Right lobe of liver (tissue), 4 donors: ENCODE results near the gene DLGAP4.

ENCODE experiments used
- CTCF ChIP-seq, 4 donors: fragments of 200-600 bp in 3 of 4; fragments of 450-650 bp in 1 of 4; IDR thresholded peaks; one replicate each; pipeline versions ENCODE4 v1.5.1 to v1.8.0; 2016 to 2022; ENCODE audit warnings: antibody characterized with exemption in 4 of 4, mild to moderate bottlenecking in 2 of 4
- POLR2A ChIP-seq: fragments of 450-650 bp; IDR thresholded peaks from one replicate; pipeline ENCODE4 v1.6.1; 2017; ENCODE audit warnings: antibody characterized with exemption, mild to moderate bottlenecking
- donor health status: DM: no; HTN: no; CAD: no.
- donor health status: DM: no; HTN: no; CAD: no.
- donor health status: DM: no; HTN: yes; CAD: no.

DNA sequence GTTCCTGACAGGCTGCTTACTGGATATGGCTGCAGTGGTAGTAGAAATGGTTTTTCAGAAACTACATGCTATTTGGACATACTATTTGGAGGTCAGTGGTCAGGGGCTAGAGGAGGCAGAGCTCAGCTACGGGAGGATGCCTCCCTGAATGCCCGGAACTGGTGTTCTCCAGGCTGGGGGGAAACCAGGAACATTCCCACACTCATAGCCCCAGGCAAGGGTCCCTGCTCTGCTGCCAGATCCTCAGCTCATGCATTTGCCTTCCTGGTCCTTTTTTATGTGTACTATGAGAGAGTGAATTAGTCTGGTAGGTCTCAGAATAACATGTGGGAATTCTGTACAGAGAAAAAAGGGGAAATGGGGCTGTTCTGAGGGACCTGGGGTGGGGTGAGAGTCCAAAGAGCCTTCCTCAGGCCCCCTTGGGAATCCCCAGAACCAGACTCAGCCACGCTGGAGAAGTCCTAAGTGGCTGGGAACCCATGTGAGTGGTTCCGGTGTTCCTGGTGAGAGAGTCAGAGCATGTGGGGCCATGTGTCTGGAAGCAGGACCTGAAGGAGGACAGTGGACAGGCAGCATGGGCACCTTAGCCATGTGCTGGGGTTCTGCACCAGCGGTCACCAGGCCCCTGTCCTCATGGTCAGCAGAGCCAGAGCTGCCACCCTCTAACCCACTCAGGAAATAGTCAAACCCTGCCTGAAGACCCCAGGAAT is 177.2 kb downstream of the DLGAP4 start:
- TF ChIP-seq CTCF (IDR thresholded peaks at IDR 0.05) (no peak), POLR2A (no peak)
